Right ventricle myocardium superior (tissue), 1 donor: ENCODE results near the gene BAX. TPM values are rescaled to one million over a fixed set of nuclear protein-coding genes. Genes with fewer than 3 reads are reported as not detected.
"Not testable (repeated sequence)": the region's sequence is repeated elsewhere in the genome, so short reads cannot be mapped to it uniquely, and the experiment has no call there.

Experiments
- ATAC-seq: fragments of 200-7000 bp; cut with Tn5 transposase; one replicate; pipeline ENCODE4 v1.9.1; 2020; ENCODE audit warnings: mild to moderate bottlenecking; ENCODE audit not compliant: poor library complexity
- DNase-seq: peaks from one replicate; pipeline ENCODE4 v3.0.0-alpha.2; 2020
- intact Hi-C: fragments of 100-400 bp; cut with DNase I; formaldehyde crosslinking; loops from one replicate; pipeline ENCODE4 v1.11.2; 2022
- long read RNA-seq: library from polyadenylated mRNA; unstranded; transcript quantifications from one replicate; pipeline ENCODE4 v2.0.0, GENCODE V29; 2021
- total RNA-seq: library from RNA; stranded (reverse); fragmentation: NEBNext Ultra II Directional; extraction: Animal tissue kit (Norgen Biotek cat#: 25700); gene quantifications from one replicate; pipeline ENCODE4 v1.2.1, GENCODE V29; 2021
- donor health status: DM: no; HTN: yes; CAD: no; lungs with severe emphysema.

BAX gene
- 21.5 TPM for total RNA-seq
- long read RNA-seq, partial matches to known transcripts, result 1 of 6 reads
- long read RNA-seq, other reads (novel, unspliced or antisense), result 0 of 6 reads

DNA sequence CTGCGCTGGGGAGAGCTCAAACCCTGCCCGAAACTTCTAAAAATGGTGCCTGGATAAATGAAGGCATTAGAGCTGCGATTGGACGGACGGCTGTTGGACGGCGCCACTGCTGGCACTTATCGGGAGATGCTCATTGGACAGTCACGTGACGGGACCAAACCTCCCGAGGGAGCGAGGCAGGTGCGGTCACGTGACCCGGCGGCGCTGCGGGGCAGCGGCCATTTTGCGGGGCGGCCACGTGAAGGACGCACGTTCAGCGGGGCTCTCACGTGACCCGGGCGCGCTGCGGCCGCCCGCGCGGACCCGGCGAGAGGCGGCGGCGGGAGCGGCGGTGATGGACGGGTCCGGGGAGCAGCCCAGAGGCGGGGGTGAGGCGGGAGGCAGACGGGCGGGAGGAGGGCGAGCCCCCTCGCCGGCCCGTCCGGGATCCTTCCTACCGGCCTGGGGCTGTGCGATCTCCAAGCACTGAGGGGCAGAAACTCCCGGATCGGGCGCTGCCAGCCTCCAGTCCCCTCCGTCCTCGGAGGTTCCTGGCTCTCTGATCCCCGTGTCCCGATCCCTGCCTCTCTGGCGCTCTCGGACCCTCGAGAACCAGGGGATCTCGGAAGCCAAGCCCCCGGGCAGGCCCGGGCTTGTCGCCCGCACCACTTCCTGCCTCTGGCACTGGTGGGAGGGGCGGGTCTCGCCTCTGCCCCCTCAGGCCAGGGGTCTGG lies at the start of gene BAX:
BAX (plus strand) TSS at position 281 of the 713 bp plus-strand sequence; CDS start at position 335, 54 bp downstream.
- DNase-seq, result peak; percentile 98
- peak; percentile 97 for ATAC-seq
- intact Hi-C loops, result no loop called here

DNA sequence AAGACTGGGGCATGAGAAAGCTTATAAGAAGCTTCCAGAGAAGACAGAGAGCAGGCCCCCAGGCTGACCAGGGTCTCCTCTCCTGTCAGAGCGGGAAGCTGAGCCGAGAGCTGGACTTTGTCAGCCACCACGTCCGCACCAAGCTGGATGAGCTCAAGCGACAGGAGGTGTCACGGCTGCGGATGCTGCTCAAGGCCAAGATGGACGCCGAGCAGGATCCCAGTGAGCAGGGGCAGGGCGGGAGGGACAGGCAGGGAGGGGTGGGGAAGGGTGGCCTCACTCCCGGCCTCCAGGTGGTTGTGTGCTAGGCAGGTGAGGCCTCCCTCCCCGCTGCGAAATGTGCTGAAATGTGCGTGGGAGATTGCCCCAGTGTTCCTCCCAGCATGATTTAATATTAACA lies 49.0 kb upstream of the BAX start:
- intact Hi-C loops, result no loop called here
- no peak for ATAC-seq

DNA sequence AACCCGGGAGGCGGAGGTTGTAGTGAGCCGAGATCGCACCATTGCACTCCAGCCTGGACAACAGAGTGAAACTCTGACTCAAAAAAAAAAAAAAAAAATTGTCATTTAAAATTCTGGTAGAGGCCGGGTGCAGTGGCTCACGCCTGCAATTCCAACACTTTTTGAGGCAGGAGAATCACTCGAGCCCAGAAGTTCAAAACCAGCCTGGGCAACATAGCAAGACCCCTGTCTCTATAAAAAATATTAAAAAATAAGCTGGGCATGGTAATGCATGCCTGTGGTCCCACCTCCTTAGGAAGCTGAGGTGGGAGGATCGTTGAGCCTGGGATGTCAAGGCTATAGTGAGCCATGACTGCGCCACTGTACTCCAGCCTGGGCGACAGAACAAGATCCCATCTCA lies 48.4 kb upstream of the BAX start:
- ATAC-seq (no peak), DNase-seq (no peak)
- intact Hi-C loops, result no loop called here

More for the DNA sequence above, 49.0 kb upstream of the BAX start:
- DNase-seq, result no peak

- no peak for ATAC-seq
- intact Hi-C loops, result no loop called here
- peak; percentile 59 for DNase-seq
Observed at GRCh38 chr19:48907671-48908070, 47.0 kb upstream of the BAX start.

- DNase-seq, ATAC-seq, intact Hi-C loops: not testable (repeated sequence)
Observed at GRCh38 chr19:48909424-48910077, 45.1 kb upstream of the BAX start.

- no peak for DNase-seq
- ATAC-seq, result no peak
- intact Hi-C loops, result no loop called here
Observed at GRCh38 chr19:48910803-48911202, 43.9 kb upstream of the BAX start.

GRCh38 chr19:48913114-48913889 lies 41.4 kb upstream of the BAX start:
- intact Hi-C loops, result no loop called here
- ATAC-seq (no peak), DNase-seq (no peak)

- ATAC-seq, result no peak
- no peak for DNase-seq
- intact Hi-C loops, result no loop called here
Observed at GRCh38 chr19:48914181-48914580, 40.5 kb upstream of the BAX start.

DNA sequence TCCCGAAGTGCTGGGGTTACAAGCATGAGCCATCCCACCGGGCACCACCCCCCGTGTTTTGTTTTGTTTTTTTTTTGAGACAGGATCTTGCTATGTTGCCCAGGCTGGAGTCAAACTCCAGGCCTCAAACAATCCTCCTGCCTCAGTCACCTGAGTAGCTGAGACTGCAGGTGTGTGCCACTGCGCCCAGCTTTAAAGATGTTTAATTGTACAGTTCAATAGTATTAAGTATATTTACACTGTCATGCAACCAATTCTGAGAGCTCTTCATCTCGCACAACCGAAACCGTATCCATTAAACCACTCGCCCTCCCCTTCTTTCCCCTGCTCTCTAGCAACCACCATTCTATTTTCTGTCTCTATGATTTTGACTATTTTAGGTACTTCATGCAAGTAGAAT lies 38.9 kb upstream of the BAX start:
- intact Hi-C loops, result no loop called here
- no peak for ATAC-seq
- no peak for DNase-seq

DNA sequence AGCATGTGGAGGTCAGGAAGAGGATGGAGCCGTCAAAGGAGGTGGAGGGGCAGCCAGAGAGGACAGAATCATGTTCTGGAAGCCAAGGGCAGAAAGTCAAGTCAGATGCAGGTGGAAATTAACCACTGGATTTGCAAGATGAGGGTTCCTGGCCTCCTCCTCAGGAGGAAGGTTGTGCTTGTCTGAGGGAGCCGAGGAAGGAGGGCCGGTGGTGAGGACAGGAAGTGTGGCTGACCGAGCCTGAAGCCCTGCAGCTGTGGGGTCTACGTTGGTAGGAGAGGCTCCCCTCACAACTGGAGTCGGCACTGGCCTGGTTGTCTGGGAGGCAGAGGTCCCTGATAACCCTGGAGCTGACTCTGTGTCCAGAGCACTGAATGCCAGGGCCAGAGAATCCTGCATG lies 36.6 kb upstream of the BAX start:
- DNase-seq, result no peak
- no peak for ATAC-seq
- intact Hi-C loops, result no loop called here

DNA sequence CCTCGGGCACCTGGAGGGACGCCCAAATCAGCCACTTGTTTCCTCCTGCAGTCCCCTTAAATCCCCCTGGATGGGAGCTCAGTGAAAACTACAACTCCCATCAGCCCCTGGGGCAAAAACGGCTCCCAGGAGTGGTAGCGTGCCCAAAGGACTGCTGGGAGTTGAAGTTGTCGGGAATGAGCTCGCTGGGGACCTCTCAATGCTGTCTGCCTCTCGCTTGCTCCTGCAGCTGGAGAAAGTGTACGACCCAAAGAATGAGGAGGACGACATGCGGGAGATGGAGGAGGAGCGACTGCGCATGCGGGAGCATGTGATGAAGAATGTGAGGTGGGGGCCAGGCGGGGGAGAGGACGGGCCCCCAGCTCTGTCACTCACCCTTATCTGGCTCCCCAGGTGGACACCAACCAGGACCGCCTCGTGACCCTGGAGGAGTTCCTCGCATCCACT lies 35.9 kb upstream of the BAX start:
- intact Hi-C loops, result no loop called here
- ATAC-seq (no peak), DNase-seq (no peak)

- ATAC-seq, intact Hi-C loops, DNase-seq: not testable (repeated sequence)
Observed at GRCh38 chr19:48919271-48919670, 35.4 kb upstream of the BAX start.

- no peak for ATAC-seq
- intact Hi-C loops, result no loop called here
- no peak for DNase-seq
Observed at GRCh38 chr19:48920949-48921348, 33.7 kb upstream of the BAX start.

DNA sequence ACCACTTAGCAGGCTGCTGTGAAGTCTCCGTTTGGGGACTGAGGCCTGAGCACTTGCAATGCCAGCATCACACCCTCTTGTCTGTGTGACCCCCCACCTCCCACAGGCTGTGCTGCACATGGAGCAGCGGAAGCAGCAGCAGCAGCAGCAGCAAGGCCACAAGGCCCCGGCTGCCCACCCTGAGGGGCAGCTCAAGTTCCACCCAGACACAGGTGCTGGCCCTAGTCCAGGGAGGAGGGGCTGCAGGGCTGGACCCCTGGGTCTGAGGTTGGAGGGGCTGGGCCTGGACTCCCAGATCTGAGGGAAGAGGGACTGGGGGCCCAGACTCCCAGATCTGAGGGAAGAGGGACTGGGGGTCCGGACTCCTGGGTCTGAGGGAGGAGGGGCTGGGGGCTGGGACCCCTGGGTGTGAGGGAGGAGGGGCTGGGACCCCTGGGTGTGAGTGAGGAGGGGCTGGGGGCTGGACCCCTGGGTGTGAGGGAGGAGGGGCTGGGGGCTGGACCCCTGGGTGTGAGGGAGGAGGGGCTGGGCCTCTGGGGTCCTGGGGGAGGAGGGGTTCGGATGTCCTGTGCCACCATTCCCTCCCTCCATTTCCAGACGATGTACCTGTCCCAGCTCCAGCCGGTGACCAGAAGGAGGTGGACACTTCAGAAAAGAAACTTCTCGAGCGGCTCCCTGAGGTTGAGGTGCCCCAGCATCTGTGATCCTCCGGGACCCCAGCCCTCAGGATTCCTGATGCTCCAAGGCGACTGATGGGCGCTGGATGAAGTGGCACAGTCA lies 32.8 kb upstream of the BAX start:
- DNase-seq, result no peak
- intact Hi-C loops, result no loop called here
- no peak for ATAC-seq

- DNase-seq, result no peak
- intact Hi-C loops, result no loop called here
- no peak for ATAC-seq
Observed at GRCh38 chr19:48922548-48923490, 31.9 kb upstream of the BAX start.

DNA sequence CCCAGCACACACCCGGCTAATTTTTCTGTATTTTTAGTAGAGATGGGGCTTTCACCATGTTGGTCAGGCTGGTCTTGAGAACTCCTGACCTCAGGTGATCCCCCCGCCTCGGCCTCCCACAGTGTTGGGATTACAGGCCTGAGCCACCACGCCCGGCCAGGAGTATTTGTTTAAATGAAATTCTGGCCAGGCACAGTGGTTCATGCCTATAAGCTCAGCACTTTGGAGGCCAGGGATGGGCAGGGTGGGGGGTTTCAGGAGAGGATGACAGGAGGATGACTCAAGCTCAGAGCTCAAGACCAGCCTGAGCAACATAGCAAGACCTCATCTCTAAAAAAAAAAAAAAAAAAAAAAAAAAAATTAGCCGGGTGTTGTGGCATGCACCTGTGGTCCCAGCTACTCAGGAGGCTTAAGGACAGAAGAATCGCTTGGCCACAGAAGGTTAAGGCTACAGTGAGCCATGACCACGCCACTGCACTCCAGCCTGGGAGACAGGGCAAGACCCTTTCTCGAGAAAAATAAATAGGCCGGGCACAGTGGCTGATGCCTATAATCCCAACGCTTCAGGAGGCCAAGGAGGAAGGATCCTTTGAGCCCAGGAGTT lies 29.3 kb upstream of the BAX start:
- intact Hi-C loops, result no loop called here
- ATAC-seq, result no peak
- no peak for DNase-seq

DNA sequence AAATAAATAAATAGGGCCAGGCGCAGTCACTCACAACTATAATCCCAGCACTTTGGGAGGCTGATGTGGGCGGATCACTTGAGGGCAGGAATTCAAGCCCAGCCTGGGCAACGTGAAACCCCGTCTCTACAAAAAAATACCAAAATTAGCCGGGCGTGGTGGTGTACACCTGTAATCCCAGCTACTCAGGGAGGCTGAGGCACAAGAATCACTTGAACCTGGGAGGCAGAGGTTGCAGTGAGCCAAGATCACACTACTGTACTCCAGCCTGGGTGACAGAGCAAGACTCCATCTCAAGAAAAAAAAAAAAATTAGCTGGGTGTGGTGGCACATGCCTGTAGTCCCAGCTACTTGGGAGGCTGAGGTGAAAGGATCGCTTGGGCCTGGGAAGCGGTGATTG lies 28.8 kb upstream of the BAX start:
- ATAC-seq, DNase-seq, intact Hi-C loops: not testable (repeated sequence)
